ENCODE results near the gene CTNNA3. TPM values are rescaled to one million over a fixed set of nuclear protein-coding genes. Genes with fewer than 3 reads are reported as not detected.

CTNNA3 gene
- total RNA-seq, 4 donors from 2014 or later: under 0.01 to 0.38 (median 0.27) TPM

DNA sequence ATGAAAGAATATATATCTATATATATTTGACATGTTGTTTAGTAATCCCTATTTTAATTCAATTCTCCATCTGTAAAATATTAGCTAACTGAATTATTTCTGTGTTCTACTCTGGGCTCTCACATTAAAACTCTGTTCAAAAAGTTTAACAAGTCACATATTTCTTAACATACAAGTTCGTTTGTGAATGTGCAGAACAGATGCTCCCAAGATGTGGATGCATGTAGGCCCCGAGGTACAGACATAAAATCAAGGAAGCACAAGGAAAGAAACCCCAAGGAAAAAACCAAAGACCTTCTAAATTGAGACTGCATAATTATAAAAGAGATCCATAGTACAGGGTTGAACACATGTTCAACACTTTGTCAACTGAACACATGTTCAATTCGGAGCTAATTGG, 595.0 kb downstream of the CTNNA3 start:
- TF ChIP-seq, protein P1, sequence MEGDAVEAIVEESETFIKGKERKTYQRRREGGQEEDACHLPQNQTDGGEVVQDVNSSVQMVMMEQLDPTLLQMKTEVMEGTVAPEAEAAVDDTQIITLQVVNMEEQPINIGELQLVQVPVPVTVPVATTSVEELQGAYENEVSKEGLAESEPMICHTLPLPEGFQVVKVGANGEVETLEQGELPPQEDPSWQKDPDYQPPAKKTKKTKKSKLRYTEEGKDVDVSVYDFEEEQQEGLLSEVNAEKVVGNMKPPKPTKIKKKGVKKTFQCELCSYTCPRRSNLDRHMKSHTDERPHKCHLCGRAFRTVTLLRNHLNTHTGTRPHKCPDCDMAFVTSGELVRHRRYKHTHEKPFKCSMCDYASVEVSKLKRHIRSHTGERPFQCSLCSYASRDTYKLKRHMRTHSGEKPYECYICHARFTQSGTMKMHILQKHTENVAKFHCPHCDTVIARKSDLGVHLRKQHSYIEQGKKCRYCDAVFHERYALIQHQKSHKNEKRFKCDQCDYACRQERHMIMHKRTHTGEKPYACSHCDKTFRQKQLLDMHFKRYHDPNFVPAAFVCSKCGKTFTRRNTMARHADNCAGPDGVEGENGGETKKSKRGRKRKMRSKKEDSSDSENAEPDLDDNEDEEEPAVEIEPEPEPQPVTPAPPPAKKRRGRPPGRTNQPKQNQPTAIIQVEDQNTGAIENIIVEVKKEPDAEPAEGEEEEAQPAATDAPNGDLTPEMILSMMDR (IDR thresholded peaks at IDR 0.05; ENCODE audit: low read depth): no peak

DNA sequence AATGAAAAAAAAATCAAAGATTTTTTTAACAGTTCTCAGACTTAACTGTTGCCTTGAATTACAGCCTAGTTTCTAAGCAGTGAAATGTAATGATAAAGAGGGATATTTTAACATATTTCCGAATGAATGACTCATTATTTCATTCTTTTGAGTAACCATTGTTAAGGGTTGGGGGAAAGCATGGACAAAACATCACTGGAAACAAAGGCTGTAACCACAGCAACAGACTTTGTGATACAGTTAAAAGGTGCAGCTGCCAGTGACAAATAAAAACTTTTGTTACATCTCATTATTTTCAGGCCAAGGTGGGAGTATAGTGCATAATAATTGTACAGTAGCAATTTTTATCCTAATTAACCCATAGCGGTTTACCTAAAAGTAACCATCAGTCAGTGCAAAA, 597.5 kb downstream of the CTNNA3 start:
- TF ChIP-seq, protein P1 (IDR thresholded peaks at IDR 0.05; ENCODE audit: low read depth): no peak

DNA sequence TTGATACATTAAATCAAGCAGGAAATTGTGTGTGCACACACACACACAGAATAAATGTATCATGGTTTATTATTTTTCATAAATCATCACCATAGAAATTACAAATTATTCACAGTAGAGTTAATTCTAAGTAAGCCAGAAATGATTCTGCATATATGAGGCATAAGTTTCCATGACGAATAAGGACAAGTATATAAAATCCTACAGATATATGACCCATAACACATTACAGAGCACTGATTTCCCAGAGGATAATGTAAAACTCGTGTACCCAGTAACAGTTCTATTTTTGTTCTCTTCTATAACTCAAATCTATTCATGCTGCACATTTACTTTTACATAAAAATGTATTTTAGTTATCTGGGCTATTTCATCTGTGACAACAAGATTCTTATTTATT, 600.5 kb downstream of the CTNNA3 start:
- TF ChIP-seq, protein P1 (IDR thresholded peaks at IDR 0.05; ENCODE audit: low read depth): no peak

DNA sequence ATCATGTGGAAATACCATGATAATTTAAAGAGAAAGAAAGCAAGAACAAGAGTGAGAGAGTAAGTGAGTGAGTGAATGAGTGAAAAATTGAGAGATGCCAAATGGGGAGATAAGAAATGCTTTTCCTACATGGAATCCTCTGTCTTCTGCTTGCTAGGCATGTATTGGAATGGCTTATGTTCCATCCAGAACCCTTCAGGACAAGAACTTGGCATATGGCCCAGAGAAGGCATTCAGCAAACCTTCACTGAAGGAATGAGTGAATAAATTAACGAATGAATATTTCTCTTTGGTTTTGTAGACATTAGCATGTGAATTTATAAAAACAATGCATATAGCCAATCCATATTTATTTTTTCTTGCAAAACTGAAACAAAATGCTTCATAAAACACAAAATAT, 608.0 kb downstream of the CTNNA3 start:
- TF ChIP-seq, protein P1 (IDR thresholded peaks at IDR 0.05; ENCODE audit: low read depth): no peak

- TF ChIP-seq, protein P1 (IDR thresholded peaks at IDR 0.05; ENCODE audit: low read depth): no peak
Observed at GRCh38 chr10:67087135-67087425, 608.9 kb downstream of the CTNNA3 start.

- TF ChIP-seq, protein P1 (IDR thresholded peaks at IDR 0.05; ENCODE audit: low read depth): no peak
Observed at GRCh38 chr10:67086327-67087134, 609.5 kb downstream of the CTNNA3 start.

- TF ChIP-seq, protein P1 (IDR thresholded peaks at IDR 0.05; ENCODE audit: low read depth): no peak
Observed at GRCh38 chr10:67079126-67079525, 616.9 kb downstream of the CTNNA3 start.

Data from subcutaneous adipose tissue (tissue), 4 donors.